Aorta (tissue), 5 donors: ENCODE measurements around the gene PHACTR3. TPM values are rescaled to one million over a fixed set of nuclear protein-coding genes. Genes with fewer than 3 reads are reported as not detected.

Source experiments
- ATAC-seq: fragments of 200-7000 bp; cut with Tn5 transposase; one replicate; pipeline ENCODE4 v1.9.1; 2022; ENCODE audit warnings: moderate library complexity; ENCODE audit not compliant: low FRiP score
- DNase-seq, 2 donors: peaks; one replicate each; pipeline ENCODE4 v3.0.0-alpha.2; 2020
- H3K27ac ChIP-seq, 2 donors: one replicate each; pipeline ENCODE4 v1.5.1; 2013; ENCODE audit warnings: low read length in 2 of 2, mild to moderate bottlenecking in 2 of 2, moderate library complexity in 2 of 2, control low read depth in 1 of 2, inconsistent platforms in 1 of 2, low read depth in 1 of 2
- H3K27me3 ChIP-seq, 2 donors: one replicate each; pipeline ENCODE4 v1.6.1; 2013; ENCODE audit warnings: control low read depth in 1 of 2, low read length in 1 of 2, mild to moderate bottlenecking in 1 of 2, moderate library complexity in 1 of 2; ENCODE audit not compliant: insufficient read depth in 2 of 2, control insufficient read depth in 1 of 2
- H3K36me3 ChIP-seq, 2 donors: one replicate each; pipeline ENCODE4 v1.6.1; 2013; ENCODE audit warnings: control low read depth in 1 of 2, low read length in 1 of 2, mild to moderate bottlenecking in 1 of 2; ENCODE audit not compliant: insufficient read depth in 2 of 2, control insufficient read depth in 1 of 2
- H3K4me1 ChIP-seq, 2 donors: one replicate each; pipeline ENCODE4 v1.6.1; 2013; ENCODE audit warnings: low read length in 2 of 2, control low read depth in 1 of 2, mild to moderate bottlenecking in 1 of 2, moderate library complexity in 1 of 2; ENCODE audit not compliant: insufficient read depth in 2 of 2, control insufficient read depth in 1 of 2
- H3K4me3 ChIP-seq, 2 donors: one replicate each; pipeline ENCODE4 v1.5.1; 2013; ENCODE audit warnings: low read length in 2 of 2, control low read depth in 1 of 2, mild to moderate bottlenecking in 1 of 2
- H3K9me3 ChIP-seq: one replicate; pipeline ENCODE4 v1.6.1; 2013; ENCODE audit warnings: mild to moderate bottlenecking, low read length; ENCODE audit not compliant: control insufficient read depth
- WGBS, 2 donors: extraction: QIAGEN DNeasy Blood & Tissue Kit; methylation state at CpG; one replicate each; pipeline ENCODE4 v1.1.7; 2013; 5-methylcytosine and 5-hydroxymethylcytosine counted together
- intact Hi-C, 2 donors: fragments of 100-400 bp; cut with DNase I; formaldehyde crosslinking; loops; one replicate each; pipeline versions ENCODE4 v1.14.2 to v1.15.0; 2022
- polyA plus RNA-seq, 2 donors: library from polyadenylated mRNA; stranded (reverse); fragments of 200-250 nt; gene quantifications; one replicate each; pipeline ENCODE4 v1.2.3, GENCODE V29; 2013
- total RNA-seq, 2 donors: library from RNA; stranded (reverse); fragmentation: NEBNext Ultra II Directional; extraction: Animal tissue kit (Norgen Biotek cat#: 25700); gene quantifications; one replicate each; pipeline ENCODE4 v1.2.1, GENCODE V29; 2021
- donor health status: healthy with polysubstance abuse.
- donor health status: Bipolar disorder and iron deficiency.
- donor health status: DM: no; HTN: no; CAD: no.
- donor health status: DM: no; HTN: no; CAD: no.
- donor health status: DM: yes; HTN: yes; CAD: no.

Gene PHACTR3
- total and polyA plus RNA-seq, 4 donors: 0.16 to 0.27 TPM; not detected in 2

DNA sequence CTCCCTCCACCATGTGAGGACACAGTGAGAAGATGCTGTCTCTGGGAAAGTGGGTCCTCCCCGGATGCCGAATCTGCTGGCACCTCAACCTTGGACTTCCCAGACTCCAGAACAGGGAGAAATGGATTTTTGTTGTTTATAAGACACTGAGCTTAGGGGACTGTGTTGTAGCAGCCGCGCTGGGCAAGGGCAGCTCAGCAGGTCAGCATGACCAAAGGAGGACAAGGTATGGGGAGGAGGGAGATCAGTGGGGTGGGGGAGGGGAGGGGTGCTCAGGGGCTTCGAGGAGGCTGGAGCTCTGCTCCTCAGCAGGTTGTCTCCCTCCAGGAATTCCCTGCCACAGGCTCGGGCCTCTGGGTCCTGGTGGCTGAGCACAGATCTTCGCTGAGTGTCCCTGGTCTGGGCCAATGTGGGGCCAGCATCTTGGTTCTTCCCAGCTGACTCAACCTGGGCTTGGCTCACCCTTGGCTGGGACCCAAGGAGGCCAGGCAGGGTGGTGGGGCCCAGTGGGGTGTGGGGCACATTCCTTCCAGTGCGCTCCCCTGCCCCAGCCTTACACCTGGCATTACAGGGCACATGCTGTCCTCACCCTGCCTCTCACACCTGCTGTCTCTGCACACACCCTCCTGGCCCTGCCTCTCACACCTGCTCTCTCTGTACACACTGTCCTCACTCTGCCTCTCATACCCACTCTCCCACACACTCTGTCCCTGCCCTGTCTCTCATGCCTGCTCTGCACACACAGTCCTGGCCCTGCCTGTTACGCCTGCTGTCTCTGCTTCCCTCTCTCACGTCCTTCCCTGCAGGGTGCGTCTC lies 221.8 kb downstream of the PHACTR3 start:
- Histone ChIP-seq H3K4me3 (no peak overlapping the region), H3K36me3 (no peaks in the 10 kb centered on the region), H3K27me3 (no peaks in the 10 kb centered on the region), H3K9me3 (no peaks in the 10 kb centered on the region), H3K4me1 (no peaks in the 10 kb centered on the region), H3K27ac (no peak overlapping the region)
- DNase-seq (peak in 1 of 2 donors; percentile 47), ATAC-seq (no peak)
- intact Hi-C loops: no loop called here
- 83 to 92% methylated on average over 11 of the region's 11 CpGs for WGBS, 2 donors

DNA sequence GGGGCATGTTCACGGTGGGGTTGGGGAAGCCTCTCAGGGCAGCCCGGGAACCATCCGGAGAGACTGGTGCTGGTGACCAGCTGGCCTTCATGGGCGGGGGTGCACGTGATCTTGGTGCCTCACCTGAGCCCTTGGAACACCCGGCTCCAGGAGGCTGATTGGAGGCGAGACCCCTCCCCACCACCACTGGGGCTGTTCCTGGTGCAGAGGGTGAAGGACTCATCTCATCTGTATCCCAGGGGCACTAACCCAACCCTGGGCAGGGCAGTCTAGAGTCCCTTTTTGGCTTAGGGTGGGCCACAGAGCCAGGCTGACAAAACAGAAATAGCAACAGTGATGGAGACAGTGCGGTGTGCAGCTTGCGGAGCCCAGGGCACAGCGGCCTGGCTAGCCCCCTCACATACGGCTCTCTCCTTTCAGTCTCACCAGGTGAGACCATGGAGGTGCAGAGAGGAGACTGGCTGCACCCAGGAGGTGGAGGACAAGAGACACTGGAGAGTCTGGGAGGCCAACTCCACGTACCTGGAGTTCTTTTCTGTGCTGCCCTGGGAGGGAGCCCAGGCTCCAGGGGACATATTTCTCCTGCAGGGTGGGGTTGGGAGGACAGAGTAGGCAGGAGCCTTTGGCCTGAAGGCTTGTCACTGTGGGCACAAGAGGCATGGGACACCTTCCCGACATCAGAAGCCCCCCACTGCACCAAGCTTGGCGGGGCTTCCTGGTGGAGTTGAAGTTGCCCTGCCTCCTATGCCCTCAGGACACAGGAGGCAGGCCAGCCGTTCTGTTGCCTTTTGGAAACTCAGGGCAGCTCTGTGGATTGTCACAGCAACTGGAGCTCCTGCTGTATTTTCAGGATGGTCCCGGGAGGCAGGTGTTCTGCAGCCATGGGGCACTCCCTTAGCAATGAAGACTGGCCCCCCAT lies 223.1 kb downstream of the PHACTR3 start:
- DNase-seq (no peak), ATAC-seq (no peak)
- H3K27ac ChIP-seq: no peak overlapping the region
- H3K27me3 ChIP-seq: no peaks in the 10 kb centered on the region
- no peaks in the 10 kb centered on the region for H3K36me3 ChIP-seq
- H3K4me3 ChIP-seq: no peak overlapping the region
- no peaks in the 10 kb centered on the region for H3K4me1 ChIP-seq
- 85 to 89% methylated on average over 16 of the region's 16 CpGs for WGBS, 2 donors
- intact Hi-C loops: no loop called here
- H3K9me3 ChIP-seq: no peaks in the 10 kb centered on the region

DNA sequence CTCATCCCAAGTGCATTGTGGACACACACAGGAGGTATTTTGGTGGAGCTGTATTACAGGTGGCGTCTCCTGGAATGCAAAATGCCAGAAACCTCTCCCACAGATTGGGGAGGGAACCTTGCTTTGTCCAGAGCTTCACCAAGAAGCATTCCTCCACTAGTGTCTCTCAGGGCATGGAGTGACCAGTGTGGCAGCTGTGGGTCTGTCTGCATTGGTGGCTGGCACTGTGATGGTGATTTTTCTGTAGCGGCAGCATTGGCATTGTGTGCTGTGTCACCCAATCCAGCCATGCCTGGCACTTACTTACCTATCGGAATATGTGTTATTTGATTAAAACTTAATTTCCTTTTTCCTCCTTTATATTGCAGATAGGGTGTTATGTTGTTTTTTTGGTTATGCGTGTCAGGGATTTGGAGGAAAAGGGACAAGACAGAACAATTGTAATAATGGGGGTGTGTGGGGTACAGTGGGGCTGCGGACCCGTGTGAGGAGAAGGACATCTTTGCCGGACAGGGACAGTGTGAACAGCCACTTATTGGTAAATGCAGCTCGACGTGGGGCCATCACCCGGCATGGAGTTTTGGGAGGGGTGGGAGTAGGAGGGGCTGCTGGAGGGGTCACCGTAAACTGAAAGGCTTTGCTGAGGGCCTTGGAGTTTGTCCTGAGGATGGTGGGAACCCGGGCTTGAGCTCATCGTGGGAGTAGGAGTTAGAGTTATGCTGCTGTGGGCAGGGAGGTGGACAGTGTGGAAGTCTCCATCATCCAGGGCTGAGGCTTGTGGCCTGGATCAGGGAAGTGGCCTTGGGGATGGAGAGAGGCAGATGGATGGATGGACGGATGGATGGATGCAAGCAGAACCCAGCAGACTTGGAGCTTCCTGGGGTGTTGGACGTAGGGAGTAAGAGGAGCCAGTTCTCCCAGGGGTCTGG lies 224.0 kb downstream of the PHACTR3 start:
- Histone ChIP-seq H3K27ac (no peak overlapping the region), H3K4me1 (no peaks in the 10 kb centered on the region), H3K4me3 (no peak overlapping the region), H3K9me3 (no peaks in the 10 kb centered on the region), H3K36me3 (no peaks in the 10 kb centered on the region), H3K27me3 (no peaks in the 10 kb centered on the region)
- no peak for ATAC-seq
- DNase-seq: no peak
- intact Hi-C loops: no loop called here
- 92 to 94% methylated on average over 15 of the region's 15 CpGs for WGBS, 2 donors

DNA sequence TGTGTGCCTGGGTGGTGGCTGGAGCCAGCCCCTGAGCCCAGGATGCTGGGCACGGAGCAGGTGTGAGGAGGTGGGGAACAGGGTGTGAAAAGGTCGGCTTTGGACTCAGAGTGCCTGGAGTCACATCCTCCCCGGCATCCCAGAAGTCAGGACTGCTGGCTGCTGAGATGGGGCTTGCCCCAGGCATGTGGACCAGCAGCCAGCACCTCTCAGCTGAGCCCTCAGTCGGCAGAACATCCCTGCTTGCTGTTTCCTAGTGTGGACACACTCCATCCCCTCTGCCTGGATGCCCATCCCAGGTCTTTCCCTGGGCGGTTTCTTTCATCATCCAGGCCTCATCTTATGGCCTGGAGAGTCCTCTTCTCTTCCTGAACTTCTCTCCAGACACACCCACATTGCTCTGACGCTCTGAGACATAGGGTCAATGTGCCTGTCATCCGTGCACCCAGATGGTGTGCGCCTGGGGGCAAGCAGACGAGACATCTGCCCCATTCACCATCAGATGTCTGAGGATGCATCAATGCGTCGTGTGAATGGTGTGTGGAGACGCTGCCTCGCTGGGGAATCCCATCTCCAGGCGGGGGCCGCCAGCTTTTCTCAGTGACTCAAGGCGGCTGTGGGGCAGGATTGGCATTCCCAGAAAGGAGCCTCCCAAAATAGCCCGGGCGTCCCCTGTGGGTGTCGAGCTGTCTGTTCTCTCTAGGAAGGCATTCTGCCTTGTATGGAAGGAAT lies 224.9 kb downstream of the PHACTR3 start:
- Histone ChIP-seq H3K4me3 (no peak overlapping the region), H3K27ac (no peak overlapping the region), H3K9me3 (no peaks in the 10 kb centered on the region), H3K27me3 (no peaks in the 10 kb centered on the region), H3K36me3 (no peaks in the 10 kb centered on the region), H3K4me1 (no peaks in the 10 kb centered on the region)
- 45 to 56% methylated on average over 19 of the region's 19 CpGs for WGBS, 2 donors
- intact Hi-C loops: no loop called here
- ATAC-seq: no peak
- DNase-seq: peak in 1 of 2 donors; percentile 15

DNA sequence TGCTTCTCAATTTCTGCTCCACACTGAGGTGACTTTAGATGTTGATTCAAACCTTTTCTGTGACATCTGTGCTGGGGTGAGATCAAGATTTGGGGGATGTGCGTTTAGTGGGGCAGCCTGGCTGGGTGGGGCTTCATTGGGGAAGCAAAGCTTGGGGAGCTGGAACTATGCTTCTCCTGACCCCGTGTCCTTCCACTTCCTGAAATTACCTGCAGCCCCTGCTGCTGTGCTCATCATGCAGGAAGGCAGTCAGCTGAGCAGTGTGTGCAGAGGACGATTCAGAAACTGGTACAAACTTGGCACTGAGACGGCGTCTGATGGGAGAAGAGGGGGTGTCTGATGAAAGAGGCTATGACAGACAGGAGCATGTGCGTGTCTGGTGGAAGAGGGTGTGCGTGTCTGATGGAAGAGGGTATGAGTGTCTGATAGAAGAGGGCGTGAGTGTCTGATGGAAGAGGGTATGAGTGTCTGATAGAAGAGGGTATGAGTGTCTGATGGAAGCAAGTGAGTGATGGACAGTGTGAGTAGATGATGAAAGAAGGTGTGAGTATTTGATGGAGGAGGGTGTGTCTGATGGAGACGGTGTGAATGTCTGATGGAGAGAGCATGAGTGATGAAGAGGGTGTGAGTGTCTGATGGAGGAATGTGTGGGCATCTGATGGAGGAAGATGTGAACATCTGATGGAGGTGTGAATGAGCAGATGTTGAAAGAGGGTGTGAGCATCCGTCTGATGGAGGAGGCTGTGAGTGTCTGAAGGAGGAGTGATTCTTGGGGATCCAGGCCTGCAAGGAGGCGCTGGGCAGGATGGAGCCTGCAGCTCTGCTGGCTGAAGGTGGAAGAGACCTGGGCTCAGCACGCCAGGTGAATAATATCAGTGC lies 225.7 kb downstream of the PHACTR3 start:
- no peak overlapping the region for H3K4me3 ChIP-seq
- DNase-seq (no peak), ATAC-seq (no peak)
- intact Hi-C loops: no loop called here
- H3K27me3 ChIP-seq: no peaks in the 10 kb centered on the region
- no peaks in the 10 kb centered on the region for H3K9me3 ChIP-seq
- no peak overlapping the region for H3K27ac ChIP-seq
- H3K36me3 ChIP-seq: no peaks in the 10 kb centered on the region
- no peaks in the 10 kb centered on the region for H3K4me1 ChIP-seq
- 67 to 69% methylated on average over 12 of the region's 12 CpGs for WGBS, 2 donors

DNA sequence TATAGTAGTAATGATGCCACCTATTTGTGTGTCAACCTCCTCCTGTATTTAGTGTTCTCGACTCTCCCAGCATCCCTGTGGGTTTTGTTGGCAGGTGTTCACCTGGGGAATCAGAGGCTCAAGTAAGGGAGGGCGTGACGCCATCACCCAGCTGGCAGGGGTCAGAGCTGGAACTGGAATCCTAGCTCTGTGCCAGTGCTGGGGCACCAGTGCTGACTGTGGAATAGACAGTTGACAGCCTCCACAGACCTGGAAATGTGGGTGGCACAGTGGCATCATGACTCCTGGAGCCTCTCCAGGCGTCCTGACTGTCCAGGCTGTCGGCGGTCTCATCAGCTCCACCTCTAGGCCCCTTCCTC lies 226.3 kb downstream of the PHACTR3 start:
- no peak for ATAC-seq
- Histone ChIP-seq H3K27me3 (no peaks in the 10 kb centered on the region), H3K9me3 (no peaks in the 10 kb centered on the region), H3K4me1 (no peaks in the 10 kb centered on the region), H3K27ac (no peak overlapping the region), H3K36me3 (no peaks in the 10 kb centered on the region), H3K4me3 (no peak overlapping the region)
- intact Hi-C loops: no loop called here
- DNase-seq: no peak
- 76 to 77% methylated on average over 6 of the region's 6 CpGs for WGBS, 2 donors

DNA sequence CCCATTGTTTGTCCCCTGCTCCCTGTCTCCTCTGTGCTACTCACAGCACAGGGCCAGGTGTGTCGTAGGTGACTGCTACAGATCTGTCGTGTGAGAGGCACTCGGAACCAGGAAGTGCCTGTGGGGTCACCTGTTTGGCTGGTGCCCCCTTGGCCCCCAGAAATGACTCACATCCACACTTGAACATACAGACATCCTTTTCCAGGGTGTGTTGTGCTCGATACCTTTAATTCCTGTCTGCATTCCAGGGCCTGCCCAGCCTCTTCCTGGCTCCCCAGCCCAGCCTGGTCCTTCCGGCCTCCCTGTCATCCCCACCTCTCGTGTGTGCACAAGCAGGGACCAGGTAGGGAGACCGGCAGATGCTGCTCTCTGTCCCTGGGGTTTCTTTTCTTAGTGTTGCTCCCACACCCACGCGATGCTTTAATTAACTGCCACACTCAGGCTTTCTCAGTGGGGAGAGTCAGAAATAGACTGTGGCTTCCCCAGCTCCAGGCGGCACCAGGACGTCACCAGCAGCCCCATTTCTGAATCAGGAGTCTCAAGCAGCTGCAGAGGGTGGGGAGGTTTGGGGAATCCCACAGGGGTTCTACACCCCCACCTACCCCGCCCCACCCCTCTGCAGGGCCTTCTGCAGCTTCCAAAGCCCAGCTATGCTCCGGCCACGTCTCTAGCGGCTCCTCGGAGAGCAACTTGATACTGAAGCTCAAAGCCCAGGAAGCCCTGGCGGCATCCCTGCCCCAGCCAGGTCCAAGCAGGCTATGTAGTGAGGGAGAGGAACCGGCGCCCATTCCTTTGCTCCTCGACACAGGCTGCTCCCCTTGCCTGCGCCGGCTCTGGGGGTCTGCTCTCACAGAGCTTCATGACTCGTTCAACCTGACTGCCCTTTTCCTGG lies 226.9 kb downstream of the PHACTR3 start:
- ATAC-seq (no peak), DNase-seq (no peak)
- Histone ChIP-seq H3K36me3 (no peaks in the 10 kb centered on the region), H3K4me3 (no peak overlapping the region), H3K27me3 (no peaks in the 10 kb centered on the region), H3K27ac (no peak overlapping the region), H3K4me1 (no peaks in the 10 kb centered on the region), H3K9me3 (no peaks in the 10 kb centered on the region)
- intact Hi-C loops: no loop called here
- 81% methylated on average over 23 of the region's 23 CpGs for WGBS, 2 donors
